VCaP (cell line): ENCODE measurements around the gene RNASE1.
"Not testable (repeated sequence)": the region's sequence is repeated elsewhere in the genome, so short reads cannot be mapped to it uniquely, and the experiment has no call there.

Experiments
- H3K27ac ChIP-seq: fragments of 450-650 bp; 2 replicates; pipeline ENCODE4 v1.5.1; 2017
- TF ChIP-seq, protein P1 (sequence below): fragments of 450-650 bp; conservative IDR thresholded peaks from 2 replicates; pipeline ENCODE4 v1.5.1; 2017; ENCODE audit warnings: mild to moderate bottlenecking, moderate library complexity

Gene RNASE1

DNA sequence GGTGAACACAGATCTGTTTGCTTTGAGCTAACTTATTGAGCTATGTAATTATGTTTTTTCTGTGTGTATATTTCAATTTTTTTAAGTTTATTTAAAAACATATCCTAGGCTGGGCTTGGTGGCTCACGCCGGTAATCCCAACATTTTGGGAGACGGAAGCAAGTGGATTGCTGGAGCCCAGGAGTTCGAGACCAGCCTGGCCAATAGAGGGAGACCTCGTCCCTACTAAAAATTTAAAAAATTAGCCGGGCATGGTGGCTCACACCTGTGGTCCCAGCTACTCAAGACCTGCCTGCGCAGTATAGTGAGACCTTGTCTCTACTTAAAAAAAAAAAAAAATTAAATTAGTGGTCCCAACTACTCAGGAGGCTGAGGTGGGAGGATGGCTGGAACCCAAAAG, 16.2 kb upstream of the RNASE1 start:
- TF ChIP-seq, protein P1, sequence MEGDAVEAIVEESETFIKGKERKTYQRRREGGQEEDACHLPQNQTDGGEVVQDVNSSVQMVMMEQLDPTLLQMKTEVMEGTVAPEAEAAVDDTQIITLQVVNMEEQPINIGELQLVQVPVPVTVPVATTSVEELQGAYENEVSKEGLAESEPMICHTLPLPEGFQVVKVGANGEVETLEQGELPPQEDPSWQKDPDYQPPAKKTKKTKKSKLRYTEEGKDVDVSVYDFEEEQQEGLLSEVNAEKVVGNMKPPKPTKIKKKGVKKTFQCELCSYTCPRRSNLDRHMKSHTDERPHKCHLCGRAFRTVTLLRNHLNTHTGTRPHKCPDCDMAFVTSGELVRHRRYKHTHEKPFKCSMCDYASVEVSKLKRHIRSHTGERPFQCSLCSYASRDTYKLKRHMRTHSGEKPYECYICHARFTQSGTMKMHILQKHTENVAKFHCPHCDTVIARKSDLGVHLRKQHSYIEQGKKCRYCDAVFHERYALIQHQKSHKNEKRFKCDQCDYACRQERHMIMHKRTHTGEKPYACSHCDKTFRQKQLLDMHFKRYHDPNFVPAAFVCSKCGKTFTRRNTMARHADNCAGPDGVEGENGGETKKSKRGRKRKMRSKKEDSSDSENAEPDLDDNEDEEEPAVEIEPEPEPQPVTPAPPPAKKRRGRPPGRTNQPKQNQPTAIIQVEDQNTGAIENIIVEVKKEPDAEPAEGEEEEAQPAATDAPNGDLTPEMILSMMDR: peak; percentile 42
- H3K27ac ChIP-seq: no peak overlapping the region

DNA sequence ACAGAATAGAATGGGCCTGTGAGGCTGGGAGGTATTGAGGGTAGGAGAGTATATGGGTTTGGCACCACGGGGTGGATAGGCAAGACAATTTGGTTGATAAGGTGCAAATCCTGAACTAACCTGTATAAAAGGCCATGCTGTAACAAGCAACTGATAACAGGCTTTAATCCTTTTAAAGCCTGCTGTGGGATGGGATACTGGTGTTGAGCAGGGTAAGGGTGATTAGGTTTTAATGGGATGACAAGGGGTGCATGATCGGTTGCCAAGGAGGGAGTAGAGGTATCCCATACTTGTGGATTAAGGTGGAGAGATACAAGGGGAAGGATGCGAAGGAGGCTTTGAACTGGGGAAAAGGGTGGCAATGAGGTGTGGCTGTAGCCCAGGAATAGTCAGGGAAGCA, 13.3 kb upstream of the RNASE1 start:
- H3K27ac ChIP-seq: not testable (repeated sequence)

DNA sequence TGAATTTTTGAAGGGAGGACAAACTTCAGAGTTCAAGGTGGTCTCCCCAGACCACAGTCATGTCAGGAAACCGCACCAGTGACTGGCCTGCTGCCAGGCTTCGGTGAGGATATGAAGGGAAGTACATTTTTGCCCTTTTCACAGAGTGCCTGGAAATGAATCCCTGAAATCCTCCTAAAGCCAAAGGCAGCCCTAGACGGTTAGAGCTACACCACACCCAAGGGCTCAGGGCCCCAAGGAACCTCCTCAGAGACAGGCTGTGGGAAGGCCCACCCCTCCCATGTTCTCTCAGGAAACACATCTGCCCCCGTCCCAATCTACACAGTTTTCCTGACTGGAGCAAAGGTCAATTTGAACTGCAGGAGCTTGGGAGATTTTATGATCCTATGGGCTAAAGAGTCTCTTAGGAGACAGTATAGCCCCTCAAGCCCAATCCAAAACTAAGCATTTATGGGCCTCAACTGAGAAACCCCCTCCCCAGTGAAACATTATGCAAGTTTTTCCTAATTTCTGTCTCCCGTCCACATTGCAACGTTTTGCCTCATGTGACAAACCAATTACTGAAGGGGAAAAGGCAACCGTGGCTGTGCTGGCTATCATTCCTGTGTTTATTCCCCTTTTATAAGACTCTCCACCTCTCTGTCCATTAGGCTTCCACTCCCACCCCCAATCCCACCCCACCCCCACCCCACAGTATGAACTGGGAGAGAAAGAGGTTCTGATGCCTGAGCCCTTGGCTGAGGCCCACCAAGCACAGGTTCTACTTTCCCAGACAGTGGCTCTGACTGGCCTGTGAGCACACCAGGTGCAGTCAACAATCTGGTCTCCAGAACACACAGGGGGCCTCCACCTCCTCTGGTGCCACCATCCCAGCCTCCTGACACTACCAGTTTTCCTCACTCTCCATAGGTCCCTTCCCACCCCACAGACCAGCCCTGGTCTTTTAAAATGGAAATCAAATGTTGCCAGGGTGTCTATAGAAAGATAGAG, 9.6 kb upstream of the RNASE1 start:
- no peak overlapping the region for H3K27ac ChIP-seq
- TF ChIP-seq, protein P1: no peak

DNA sequence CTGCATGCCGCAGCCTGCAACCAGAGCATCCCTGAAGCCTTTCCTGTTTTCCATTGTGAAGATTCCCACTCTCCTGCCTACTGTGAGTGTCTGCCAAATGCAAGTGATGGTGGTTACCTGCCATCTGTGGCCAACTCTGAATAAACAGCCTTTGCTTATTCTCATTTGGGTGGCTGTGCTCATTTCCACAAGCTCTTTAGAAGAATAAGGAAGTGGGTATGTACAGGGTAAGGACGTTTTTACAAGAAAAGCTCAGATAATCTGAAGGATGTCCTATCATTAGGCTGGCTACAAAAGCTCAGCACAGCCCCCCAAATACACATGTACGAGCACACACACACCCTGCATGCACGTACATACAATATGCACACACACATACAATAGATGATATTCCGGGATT, 7.3 kb upstream of the RNASE1 start:
- TF ChIP-seq, protein P1: no peak
- H3K27ac ChIP-seq: no peak overlapping the region

DNA sequence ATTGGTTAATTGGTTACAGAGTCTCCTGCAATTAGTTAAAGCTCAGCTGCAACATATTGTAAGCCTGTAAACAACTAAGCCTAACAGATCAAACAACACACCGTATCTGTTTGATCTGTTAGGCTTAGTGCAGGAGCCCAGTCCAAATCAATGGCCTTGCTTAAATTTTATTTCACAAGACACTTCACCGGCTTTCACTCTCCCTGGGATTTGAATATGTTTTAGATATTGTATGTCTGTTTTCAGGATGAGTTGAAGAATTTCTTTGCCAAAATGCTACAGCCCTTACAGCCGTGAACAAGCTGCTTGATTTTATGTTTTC, 5.5 kb upstream of the RNASE1 start:
- H3K27ac ChIP-seq: peak overlapping the region; percentile 40

DNA sequence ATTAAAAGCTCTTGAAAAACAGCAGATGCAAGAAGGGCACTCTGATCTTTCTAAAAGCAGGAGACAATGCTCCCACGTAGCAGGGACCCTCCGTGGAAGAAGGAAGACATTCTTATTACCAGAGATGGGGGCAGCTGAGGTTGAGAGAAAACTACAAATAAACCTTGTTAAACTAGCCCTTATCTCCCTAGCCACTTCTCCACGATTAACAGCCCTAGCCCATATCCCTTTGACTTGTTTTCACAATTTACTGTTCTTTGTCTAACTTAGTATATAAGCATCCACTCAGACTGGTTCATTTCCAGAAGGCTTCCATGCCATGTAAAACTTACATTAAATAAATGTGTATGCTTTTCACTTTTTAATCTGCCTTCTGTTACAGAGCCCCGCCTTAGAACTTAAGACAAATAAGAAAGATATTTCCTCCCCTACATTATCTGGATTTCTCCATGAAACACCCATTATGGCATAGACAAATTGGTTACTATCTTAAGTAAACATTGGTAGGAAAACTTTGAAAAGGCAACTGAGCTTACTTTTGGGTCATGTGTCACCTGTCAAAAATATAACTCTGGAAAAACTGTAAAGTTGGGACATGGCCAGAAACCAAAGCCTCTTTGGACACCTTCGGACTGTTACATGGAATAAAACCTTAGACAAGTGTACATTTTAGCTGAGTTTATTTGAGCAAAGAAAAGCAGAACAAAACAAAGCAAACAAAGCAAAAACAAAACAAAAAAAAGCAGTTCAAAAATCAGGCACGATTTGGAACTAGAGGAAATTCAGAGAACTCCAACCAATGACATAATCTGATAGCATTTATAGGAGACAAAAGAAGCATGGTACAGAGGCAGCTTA, 4.9 kb upstream of the RNASE1 start:
- TF ChIP-seq, protein P1: no peak
- H3K27ac ChIP-seq: peak overlapping the region; percentile 40

More for the DNA sequence above, 5.5 kb upstream of the RNASE1 start:
- TF ChIP-seq, protein P1: no peak

DNA sequence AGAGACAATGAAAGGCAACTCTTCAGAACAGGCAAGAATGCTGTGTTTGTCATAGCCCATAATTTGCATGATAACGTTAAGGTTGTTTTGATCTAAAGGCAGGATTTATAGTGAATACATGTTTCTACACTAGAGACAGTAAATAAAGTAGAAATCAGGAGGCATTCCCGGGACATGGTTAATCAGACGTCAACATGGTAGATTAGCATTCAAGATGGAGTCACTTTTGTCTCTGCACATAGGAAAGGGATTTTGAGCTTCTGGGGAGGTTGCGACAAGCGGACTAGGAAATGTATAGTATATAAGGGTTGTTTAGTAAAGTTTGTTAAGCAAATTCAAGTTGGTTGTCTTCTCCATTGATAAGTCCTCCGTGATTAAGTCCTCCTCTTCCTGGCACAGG, 2.8 kb upstream of the RNASE1 start:
- TF ChIP-seq, protein P1: no peak
- H3K27ac ChIP-seq: no peak overlapping the region
